ACHN (cell line): ENCODE results near the gene SPEF2.

Experiments used
- DNase-seq: peaks from one replicate; pipeline ENCODE4 v3.0.0-alpha.2; 2015
- in situ Hi-C: cut with HindIII; loops from 2 replicates; pipeline ENCODE4 v1.10.0; 2017; ENCODE audit warnings: low sequenced_read_pairs, low pct_ligation_motif_present, low pct_unique_long_range_greater_than_20kb

SPEF2 gene

GRCh38 chr5:35859101-35859661, 241.5 kb downstream of the SPEF2 start:
- no peak for DNase-seq
- in situ Hi-C loops: no loop called here

DNA sequence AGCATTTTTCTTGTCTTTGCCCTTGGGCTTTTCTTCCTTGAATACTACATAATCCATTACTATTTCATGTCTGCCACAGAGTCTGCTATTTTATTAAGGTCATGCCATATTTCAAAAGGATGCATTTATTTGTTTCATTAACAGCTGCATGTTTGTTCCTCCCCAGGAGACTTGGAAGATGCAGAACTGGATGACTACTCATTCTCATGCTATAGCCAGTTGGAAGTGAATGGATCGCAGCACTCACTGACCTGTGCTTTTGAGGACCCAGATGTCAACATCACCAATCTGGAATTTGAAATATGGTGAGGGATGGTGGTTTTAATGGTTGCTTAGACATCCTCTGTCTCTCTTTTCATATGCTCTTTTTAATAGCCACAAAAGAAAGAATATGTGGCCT, 243.0 kb downstream of the SPEF2 start:
- no peak for DNase-seq
- in situ Hi-C loops: no loop called here

DNA sequence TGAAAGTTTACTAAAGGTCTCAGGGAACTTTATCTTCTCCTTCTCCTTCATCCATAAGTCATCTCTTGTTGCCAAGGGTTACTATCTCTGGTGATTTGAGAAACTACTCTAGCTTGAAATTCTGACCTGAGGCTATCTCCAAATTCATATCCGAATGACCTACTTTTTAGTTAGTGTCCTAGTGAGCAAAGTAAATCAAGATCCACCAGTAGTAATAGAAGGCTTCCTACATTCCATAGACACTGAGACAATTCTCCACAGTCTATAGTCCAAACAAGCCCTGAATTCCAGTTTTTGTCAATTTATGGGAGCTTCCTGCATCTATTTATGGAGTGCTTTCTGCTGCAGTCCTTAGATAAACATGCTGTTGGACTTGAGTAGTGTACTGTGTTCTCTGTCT, 244.1 kb downstream of the SPEF2 start:
- in situ Hi-C loops: no loop called here
- DNase-seq: no peak

GRCh38 chr5:35862126-35862525, 244.5 kb downstream of the SPEF2 start:
- in situ Hi-C loops: no loop called here
- DNase-seq: no peak

- DNase-seq: no peak
- in situ Hi-C loops: no loop called here
These were observed 245.5 kb downstream of the SPEF2 start for GRCh38 chr5:35863159-35863558.
